ENCODE measurements around the gene HSP90AA1.
"Not testable (repeated sequence)": the region's sequence is repeated elsewhere in the genome, so short reads cannot be mapped to it uniquely, and the experiment has no call there.

Gene HSP90AA1

DNA sequence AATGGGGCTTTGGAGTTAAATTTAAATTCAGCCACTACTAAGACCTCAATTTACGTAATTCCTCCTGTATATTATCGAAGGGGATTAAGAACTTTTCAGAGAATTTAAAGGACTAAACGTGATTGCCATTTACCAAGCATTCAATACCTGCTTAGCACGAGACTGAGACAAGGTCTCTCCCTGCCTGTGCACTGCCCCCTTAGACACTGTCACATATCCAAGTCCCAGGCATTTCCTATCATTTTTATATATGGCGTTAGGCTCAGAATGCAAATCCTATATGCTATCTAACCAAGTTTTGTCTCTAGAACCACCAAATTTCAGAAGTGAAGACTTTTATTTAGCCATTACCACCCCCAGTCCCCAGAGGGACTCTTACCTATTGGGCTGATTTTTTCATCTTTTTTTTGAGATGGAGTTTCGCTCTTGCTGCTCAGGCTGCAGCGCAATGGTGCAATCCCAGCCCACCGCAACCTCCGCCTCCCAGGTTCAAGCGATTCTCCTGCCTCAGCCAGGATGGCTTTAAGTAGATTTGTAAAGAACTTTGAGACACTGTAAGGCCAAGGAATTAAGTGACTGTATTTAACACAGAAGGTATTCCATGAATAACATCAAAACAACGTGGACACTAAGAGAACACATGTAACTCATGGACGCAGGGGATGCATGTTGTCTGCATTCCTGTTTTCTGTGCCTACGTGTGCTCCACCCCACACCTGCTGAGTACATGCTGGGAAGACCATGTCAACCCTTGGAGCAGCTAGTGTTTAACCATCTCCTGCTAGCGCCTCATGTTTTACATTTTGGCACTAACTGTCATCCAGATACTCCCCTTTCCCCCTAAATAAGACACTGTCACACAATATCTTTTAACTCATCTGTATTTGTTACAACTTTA, 6.4 kb downstream of the HSP90AA1 start:
- H3K36me3 ChIP-seq (ENCODE audit: control insufficient read depth, low read length) = peaks cover 78% of the 10 kb centered on the region
- H3K79me2 ChIP-seq (ENCODE audit: control insufficient read depth, low read length) = peaks cover 33% of the 10 kb centered on the region
- no peak overlapping the region for H3K27ac ChIP-seq (ENCODE audit: low read depth, low read length)
- H3K4me1 ChIP-seq (ENCODE audit: control insufficient read depth, low read length) = peaks cover 23% of the 10 kb centered on the region
- no peak overlapping the region for H3K4me2 ChIP-seq (ENCODE audit: low read length)
- H3K27me3 ChIP-seq (ENCODE audit: control insufficient read depth, low read length) = no peaks in the 10 kb centered on the region
- H3F3A ChIP-seq (ENCODE audit: control insufficient read depth, insufficient read depth) = peaks cover 75% of the 10 kb centered on the region
- H3K9me2 ChIP-seq (replicated peaks; ENCODE audit: control insufficient read depth, low read length) = no peaks in the 10 kb centered on the region
- TF ChIP-seq EZH2phosphoT487 (IDR thresholded peaks at IDR 0.05; ENCODE audit: borderline replicate concordance, low read length) = no peak
- TF ChIP-seq, protein P1, sequence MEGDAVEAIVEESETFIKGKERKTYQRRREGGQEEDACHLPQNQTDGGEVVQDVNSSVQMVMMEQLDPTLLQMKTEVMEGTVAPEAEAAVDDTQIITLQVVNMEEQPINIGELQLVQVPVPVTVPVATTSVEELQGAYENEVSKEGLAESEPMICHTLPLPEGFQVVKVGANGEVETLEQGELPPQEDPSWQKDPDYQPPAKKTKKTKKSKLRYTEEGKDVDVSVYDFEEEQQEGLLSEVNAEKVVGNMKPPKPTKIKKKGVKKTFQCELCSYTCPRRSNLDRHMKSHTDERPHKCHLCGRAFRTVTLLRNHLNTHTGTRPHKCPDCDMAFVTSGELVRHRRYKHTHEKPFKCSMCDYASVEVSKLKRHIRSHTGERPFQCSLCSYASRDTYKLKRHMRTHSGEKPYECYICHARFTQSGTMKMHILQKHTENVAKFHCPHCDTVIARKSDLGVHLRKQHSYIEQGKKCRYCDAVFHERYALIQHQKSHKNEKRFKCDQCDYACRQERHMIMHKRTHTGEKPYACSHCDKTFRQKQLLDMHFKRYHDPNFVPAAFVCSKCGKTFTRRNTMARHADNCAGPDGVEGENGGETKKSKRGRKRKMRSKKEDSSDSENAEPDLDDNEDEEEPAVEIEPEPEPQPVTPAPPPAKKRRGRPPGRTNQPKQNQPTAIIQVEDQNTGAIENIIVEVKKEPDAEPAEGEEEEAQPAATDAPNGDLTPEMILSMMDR (IDR thresholded peaks at IDR 0.05; ENCODE audit: low read depth, low read length, poor library complexity, severe bottlenecking) = no peak
- H4K20me1 ChIP-seq (ENCODE audit: control insufficient read depth, insufficient read depth, low read depth, low read length) = peaks cover 33% of the 10 kb centered on the region
- no peaks in the 10 kb centered on the region for H3K9me3 ChIP-seq (ENCODE audit: control insufficient read depth, insufficient read depth, low read length)
- no peak overlapping the region for H3K4me3 ChIP-seq (ENCODE audit: low read length)

DNA sequence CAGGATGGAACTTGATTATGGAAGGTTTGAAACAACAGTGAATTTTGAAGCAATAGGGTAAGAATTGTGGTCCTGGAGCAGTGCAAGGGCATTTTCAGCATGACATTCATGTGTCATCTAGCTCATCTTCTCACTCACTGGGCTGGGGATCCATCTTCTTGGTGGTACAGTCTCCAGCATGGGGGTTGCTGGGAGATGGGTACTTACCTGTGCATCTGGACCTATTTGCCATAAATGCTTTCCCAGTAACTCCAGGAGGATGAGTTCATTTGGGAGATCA, 7.2 kb downstream of the HSP90AA1 start:
- Histone ChIP-seq H3K9me3 (ENCODE audit: control insufficient read depth, insufficient read depth, low read length) (no peaks in the 10 kb centered on the region), H3K27me3 (ENCODE audit: control insufficient read depth, low read length) (no peaks in the 10 kb centered on the region), H3K9me2 (replicated peaks; ENCODE audit: control insufficient read depth, low read length) (no peaks in the 10 kb centered on the region), H3K4me2 (ENCODE audit: low read length) (no peak overlapping the region), H4K20me1 (ENCODE audit: control insufficient read depth, insufficient read depth, low read depth, low read length) (peaks cover 25% of the 10 kb centered on the region; the same call in 1 of the 2 replicates), H3K79me2 (ENCODE audit: control insufficient read depth, low read length) (peaks cover 25% of the 10 kb centered on the region), H3K36me3 (ENCODE audit: control insufficient read depth, low read length) (peaks cover 70% of the 10 kb centered on the region), H3F3A (ENCODE audit: control insufficient read depth, insufficient read depth) (peaks cover 73% of the 10 kb centered on the region), H3K27ac (ENCODE audit: low read depth, low read length) (no peak overlapping the region), H3K4me1 (ENCODE audit: control insufficient read depth, low read length) (peaks cover 15% of the 10 kb centered on the region), H3K4me3 (ENCODE audit: low read length) (no peak overlapping the region)
- TF ChIP-seq, protein P1 (IDR thresholded peaks at IDR 0.05; ENCODE audit: low read depth, low read length, poor library complexity, severe bottlenecking) = no peak
- TF ChIP-seq EZH2phosphoT487 (IDR thresholded peaks at IDR 0.05; ENCODE audit: borderline replicate concordance, low read length) = no peak

DNA sequence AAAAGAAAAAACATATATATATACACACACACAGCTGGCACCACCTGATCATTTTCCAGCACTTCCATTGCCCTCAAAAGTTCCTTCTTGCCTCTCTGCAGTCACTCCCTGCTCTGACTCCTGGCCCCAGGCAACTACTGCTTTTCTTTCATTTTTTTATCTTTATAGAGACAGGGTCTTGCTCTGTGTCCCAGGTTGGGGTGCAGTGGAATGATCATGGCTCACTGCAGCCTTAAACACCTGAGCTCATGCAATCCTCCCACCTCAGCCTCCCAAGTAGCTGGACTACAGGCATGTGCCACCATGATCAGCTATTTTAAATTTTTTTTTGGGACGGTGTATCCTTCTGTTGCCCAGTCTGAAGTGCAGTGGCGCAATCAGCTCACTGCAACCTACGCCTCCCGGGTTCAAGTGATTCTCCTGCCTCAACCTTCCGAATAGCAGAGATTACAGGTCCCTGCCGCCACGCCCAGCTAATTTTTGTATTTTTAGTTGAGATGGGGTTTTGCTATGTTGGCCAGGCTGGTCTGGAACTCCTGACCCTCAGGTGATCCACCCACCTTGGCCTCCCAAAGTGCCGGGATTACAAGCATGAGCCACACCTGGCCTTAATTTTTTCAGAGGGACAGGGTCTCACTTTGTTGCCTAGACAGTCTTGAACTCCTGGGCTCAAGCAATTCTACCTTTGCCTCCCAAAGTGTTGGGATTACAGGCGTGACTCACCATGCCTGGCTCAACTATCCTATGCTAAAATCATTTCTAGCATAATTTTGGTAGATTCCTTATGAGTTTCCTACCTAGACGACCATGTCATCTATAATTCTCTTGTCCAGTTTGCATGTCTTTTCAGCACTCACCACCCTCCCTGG, 7.8 kb downstream of the HSP90AA1 start:
- Histone ChIP-seq H3K36me3 (ENCODE audit: control insufficient read depth, low read length) (peaks cover 64% of the 10 kb centered on the region), H3F3A (ENCODE audit: control insufficient read depth, insufficient read depth) (peaks cover 71% of the 10 kb centered on the region), H3K9me2 (replicated peaks; ENCODE audit: control insufficient read depth, low read length) (no peaks in the 10 kb centered on the region), H3K4me2 (ENCODE audit: low read length) (no peak overlapping the region), H3K79me2 (ENCODE audit: control insufficient read depth, low read length) (peaks cover 19% of the 10 kb centered on the region), H3K9me3 (ENCODE audit: control insufficient read depth, insufficient read depth, low read length) (no peaks in the 10 kb centered on the region), H3K4me3 (ENCODE audit: low read length) (no peak overlapping the region), H3K27ac (ENCODE audit: low read depth, low read length) (no peak overlapping the region), H3K4me1 (ENCODE audit: control insufficient read depth, low read length) (peaks cover 14% of the 10 kb centered on the region), H4K20me1 (ENCODE audit: control insufficient read depth, insufficient read depth, low read depth, low read length) (peaks cover 21% of the 10 kb centered on the region; the same call in 1 of the 2 replicates), H3K27me3 (ENCODE audit: control insufficient read depth, low read length) (no peaks in the 10 kb centered on the region)
- TF ChIP-seq, protein P1 (IDR thresholded peaks at IDR 0.05; ENCODE audit: low read depth, low read length, poor library complexity, severe bottlenecking) = no peak
- no peak for TF ChIP-seq EZH2phosphoT487 (IDR thresholded peaks at IDR 0.05; ENCODE audit: borderline replicate concordance, low read length)

DNA sequence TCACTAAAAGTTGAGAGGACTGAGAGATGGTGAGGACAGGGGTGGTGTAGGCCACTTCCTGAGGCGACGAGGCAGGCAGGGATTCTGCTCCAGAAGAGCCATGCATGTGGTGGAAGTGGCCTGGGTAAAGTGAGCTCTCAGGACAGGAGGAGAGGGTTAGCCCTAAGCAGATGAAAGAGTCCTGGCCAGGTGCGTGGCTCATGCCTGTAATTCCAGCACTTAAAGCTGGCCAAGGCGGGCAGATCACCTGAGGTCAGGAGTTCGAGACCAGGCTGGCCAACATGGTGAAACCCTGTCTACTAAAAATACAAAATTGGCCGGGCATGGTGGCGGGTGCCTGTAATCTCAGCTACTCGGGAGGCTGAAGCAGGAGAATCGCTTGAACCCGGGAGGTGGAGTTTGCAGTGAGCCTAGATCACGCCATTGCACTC, 8.5 kb downstream of the HSP90AA1 start:
- H3K4me1 ChIP-seq (ENCODE audit: control insufficient read depth, low read length); H3K4me2 ChIP-seq (ENCODE audit: low read length); H3K9me2 ChIP-seq (replicated peaks; ENCODE audit: control insufficient read depth, low read length); H3K27ac ChIP-seq (ENCODE audit: low read depth, low read length); H3K4me3 ChIP-seq (ENCODE audit: low read length); H3K27me3 ChIP-seq (ENCODE audit: control insufficient read depth, low read length); H3K9me3 ChIP-seq (ENCODE audit: control insufficient read depth, insufficient read depth, low read length): not testable (repeated sequence)
- H3K36me3 ChIP-seq (ENCODE audit: control insufficient read depth, low read length) = peaks cover 57% of the 10 kb centered on the region
- H3F3A ChIP-seq (ENCODE audit: control insufficient read depth, insufficient read depth) = peaks cover 65% of the 10 kb centered on the region
- peaks cover 16% of the 10 kb centered on the region; the same call in 1 of the 2 replicates for H4K20me1 ChIP-seq (ENCODE audit: control insufficient read depth, insufficient read depth, low read depth, low read length)
- peaks cover 14% of the 10 kb centered on the region for H3K79me2 ChIP-seq (ENCODE audit: control insufficient read depth, low read length)
